H1 (cell line): ENCODE results near the gene RETREG3. TPM values are rescaled to one million over a fixed set of nuclear protein-coding genes. Genes with fewer than 3 reads are reported as not detected.

Experiments used
- CHD7 ChIP-seq: fragments of 300-600 bp; sonication (generic); IDR thresholded peaks from 2 replicates; pipeline ENCODE4 v1.7.1; 2012; ENCODE audit warnings: low read length, moderate library complexity, mild to moderate bottlenecking, inconsistent platforms; ENCODE audit not compliant: insufficient replicate concordance
- CREB1 ChIP-seq: IDR thresholded peaks from 2 replicates; pipeline ENCODE4 v1.6.1; 2012; ENCODE audit warnings: inconsistent platforms
- EZH2 ChIP-seq: fragments of 200-600 bp; sonication (generic); IDR thresholded peaks from 2 replicates; pipeline ENCODE4 v1.7.1; 2012; ENCODE audit warnings: low read depth, mild to moderate bottlenecking, moderate library complexity, low read length, inconsistent platforms; ENCODE audit not compliant: severe bottlenecking
- NRF1 ChIP-seq: IDR thresholded peaks from 2 replicates; pipeline ENCODE4 v1.6.1; 2011; ENCODE audit warnings: mild to moderate bottlenecking, low read depth, low read length, improper control_type of control experiment
- POLR2A ChIP-seq, 2 experiments: IDR thresholded peaks; 1 replicate in 1 of 2; 2 replicates in 1 of 2; pipeline ENCODE4 v1.6.1; 2011; ENCODE audit warnings: low read depth in 2 of 2, low read length in 2 of 2, mild to moderate bottlenecking in 2 of 2; ENCODE audit errors: control extremely low read depth in 1 of 2
- RAD21 ChIP-seq, 2 experiments: IDR thresholded peaks in 1 of 2; conservative IDR thresholded peaks in 1 of 2; 2 replicates each; pipeline ENCODE4 v1.6.1; 2011; ENCODE audit warnings: low read depth in 2 of 2, low read length in 2 of 2, improper control_type of control experiment in 1 of 2, inconsistent platforms in 1 of 2, mild to moderate bottlenecking in 1 of 2, moderate library complexity in 1 of 2
- RNF2 ChIP-seq: fragments of 200-900, 300-1000 bp; sonication (generic); IDR thresholded peaks from 2 replicates; pipeline ENCODE4 v1.7.1; 2016; ENCODE audit warnings: borderline replicate concordance, low read depth, mild to moderate bottlenecking, antibody characterized with exemption, low read length; ENCODE audit not compliant: poor library complexity, severe bottlenecking; ENCODE audit errors: missing control alignments
- SRF ChIP-seq: IDR thresholded peaks from 2 replicates; pipeline ENCODE4 v1.6.1; 2011; ENCODE audit warnings: mild to moderate bottlenecking, low read depth, low read length, moderate library complexity
- SUZ12 ChIP-seq: fragments of 200-600 bp; sonication (generic); IDR thresholded peaks from 2 replicates; pipeline ENCODE4 v1.6.1; 2012; ENCODE audit warnings: mild to moderate bottlenecking, inconsistent platforms, low read length, moderate library complexity, mixed read lengths
- polyA plus RNA-seq, 7 experiments: library from polyadenylated mRNA; depleted of rRNA in 3 of 7; stranded (reverse) in 5 of 7; unstranded in 2 of 7; fragments of >200 nt in 5 of 7; fragments of 200-250 nt in 2 of 7; gene quantifications; 1 replicate in 5 of 7; 2 replicates in 1 of 7; 4 replicates in 1 of 7; pipeline versions ENCODE4 v1.2.1 to v1.2.3, GENCODE V29; 2011 to 2013; ENCODE audit warnings: missing spikeins in 2 of 7, mixed read lengths in 2 of 7
- total RNA-seq: library from RNA; stranded (reverse); fragmentation: NEBNext Ultra II Directional; extraction: Animal tissue kit (Norgen Biotek cat#: 25700); gene quantifications from 2 replicates; pipeline ENCODE4 v1.2.1, GENCODE V29; 2021

Gene RETREG3
- total and polyA plus RNA-seq, 2 of the 8 experiments (the other 6 are each of a cell fraction or from before 2014, with no cell fraction given) = 23.7 to 42.6 TPM

GRCh38 chr17:42577532-42578281 is 31.5 kb downstream of the RETREG3 start, which contains the start of gene PSMC3IP (continued):
- TF ChIP-seq CHD7 = no peak
- TF ChIP-seq EZH2 = no peak
- TF ChIP-seq CREB1 = peak; percentile 86
- no peak for TF ChIP-seq RNF2
- 0 out of 2 replicates have a peak, but pooled peaks have one; percentile 28 for TF ChIP-seq SRF
- TF ChIP-seq POLR2A (IDR thresholded peaks at IDR 0.05; ENCODE audit: control extremely low read depth in 1 of 2, low read depth in 2 of 2, low read length in 2 of 2) = peak; percentile 60 to 76
- TF ChIP-seq RAD21 (IDR thresholded peaks at IDR 0.05 in 1 of 2, conservative IDR thresholded peaks at IDR 0.05 in 1 of 2; ENCODE audit: low read depth in 2 of 2, low read length in 2 of 2) = peak in 1 of 2 experiments; percentile 18; a peak in 1 of 4 replicates
- no peak for TF ChIP-seq SUZ12
- TF ChIP-seq NRF1 = no peak; the same call in 1 of the 2 replicates
